Erythroblast (primary cell): ENCODE measurements around the gene SLC25A34.

Source experiments
- GATA1 ChIP-seq: IDR thresholded peaks from 2 replicates; pipeline ENCODE4 v1.6.1; 2011; ENCODE audit warnings: low read depth, mild to moderate bottlenecking, control low read depth, low read length, moderate library complexity
- POLR2A ChIP-seq: IDR thresholded peaks from 2 replicates; pipeline ENCODE4 v1.6.1; 2011; ENCODE audit warnings: mild to moderate bottlenecking, low read length

DNA sequence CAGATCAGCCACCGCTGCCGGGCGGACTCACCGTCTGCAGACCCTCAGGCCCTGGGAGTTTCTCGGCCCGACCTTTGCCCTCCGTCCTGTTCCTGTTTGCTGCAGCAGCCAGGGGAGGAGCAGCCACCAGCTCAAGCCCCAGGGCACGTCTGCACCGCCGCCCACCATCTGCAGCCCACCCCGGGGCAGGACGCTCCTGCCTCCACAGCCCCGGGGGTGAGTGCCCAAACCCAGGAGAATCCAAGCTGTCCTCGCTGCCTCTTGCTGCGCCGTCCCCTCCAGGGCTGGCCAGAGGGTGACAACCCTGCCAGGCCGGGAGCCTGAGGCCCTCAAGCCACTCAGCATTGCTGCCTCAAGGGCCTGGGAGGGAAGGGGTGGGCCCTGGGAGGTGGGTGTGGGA lies 1.2 kb upstream of the SLC25A34 start:
- no peak for TF ChIP-seq POLR2A
- no peak for TF ChIP-seq GATA1
